Fibroblast of pulmonary artery (primary cell): ENCODE data around the gene PDGFB.

Source experiments
- DNase-seq: peaks from one replicate; pipeline ENCODE4 v3.0.0-alpha.2; 2010; ENCODE audit warnings: low read depth
- H3K4me3 ChIP-seq: replicated peaks from 2 replicates; pipeline ENCODE4 v1.5.1; 2011; ENCODE audit warnings: low read depth, mild to moderate bottlenecking, control low read depth, low read length, moderate library complexity
- CTCF ChIP-seq: IDR thresholded peaks from 2 replicates; pipeline ENCODE4 v1.5.1; 2011; ENCODE audit warnings: mild to moderate bottlenecking, control low read depth, low read length, inconsistent platforms; ENCODE audit errors: missing control alignments

PDGFB gene

GRCh38 chr22:39231197-39231950 lies 13.4 kb downstream of the PDGFB start:
- no peak overlapping the region for H3K4me3 ChIP-seq
- DNase-seq = no peak
- no peak for TF ChIP-seq CTCF

- DNase-seq = no peak
- no peak for TF ChIP-seq CTCF
- H3K4me3 ChIP-seq = no peak overlapping the region
These were observed 14.3 kb downstream of the PDGFB start for GRCh38 chr22:39230261-39231196.

- DNase-seq = no peak
- TF ChIP-seq CTCF = no peak
- H3K4me3 ChIP-seq = no peak overlapping the region
These were observed 15.0 kb downstream of the PDGFB start for GRCh38 chr22:39229688-39230260.

- TF ChIP-seq CTCF = no peak
- no peak for DNase-seq
- no peak overlapping the region for H3K4me3 ChIP-seq
These were observed 15.7 kb downstream of the PDGFB start for GRCh38 chr22:39229075-39229474.

GRCh38 chr22:39227542-39228272 lies 17.1 kb downstream of the PDGFB start:
- H3K4me3 ChIP-seq = no peak overlapping the region
- TF ChIP-seq CTCF = no peak
- no peak for DNase-seq

- DNase-seq = no peak
- no peak for TF ChIP-seq CTCF
- H3K4me3 ChIP-seq = no peak overlapping the region
These were observed 18.4 kb downstream of the PDGFB start for GRCh38 chr22:39226353-39226752.
